Natural killer cell treated with Interleukin-12 subunit alpha and Interleukin-12 subunit beta and Interleukin-15 and Interleukin-18, amount 100 ng/mL, for 72 hours (primary cell): ENCODE data around the gene MYOZ2. TPM values are rescaled to one million over a fixed set of nuclear protein-coding genes. Genes with fewer than 3 reads are reported as not detected.

Experiments used
- ATAC-seq, 2 donors: fragments of 150-1000 bp; cut with Tn5 transposase in 1 of 2; sonication (Bioruptor Pico), chemical (Tn5 transposase) in 1 of 2; 2 replicates each; pipeline ENCODE4 v1.10.0; 2021
- DNase-seq: peaks from one replicate; pipeline ENCODE4 v3.0.0; 2022; ENCODE audit warnings: low spot score
- H3K27ac Mint-ChIP-seq, 2 donors: 1 replicate in 1 of 2; 2 replicates in 1 of 2; pipeline ENCODE4 v1.8.0; 2022; ENCODE audit warnings: mixed read lengths in 2 of 2, mild to moderate bottlenecking in 1 of 2, moderate library complexity in 1 of 2
- H3K27me3 Mint-ChIP-seq, 2 donors: 1 replicate in 1 of 2; 2 replicates in 1 of 2; pipeline ENCODE4 v1.8.0; 2022; ENCODE audit warnings: mixed read lengths in 2 of 2
- H3K36me3 Mint-ChIP-seq: one replicate; pipeline ENCODE4 v1.8.0; 2022; ENCODE audit warnings: mixed read lengths
- H3K4me1 Mint-ChIP-seq, 2 donors: 1 replicate in 1 of 2; 2 replicates in 1 of 2; pipeline ENCODE4 v1.8.0; 2022; ENCODE audit warnings: low read depth in 2 of 2, mixed read lengths in 2 of 2, mild to moderate bottlenecking in 1 of 2
- H3K4me3 Mint-ChIP-seq: one replicate; pipeline ENCODE4 v1.8.0; 2022; ENCODE audit warnings: mixed read lengths
- H3K9me3 Mint-ChIP-seq: 2 replicates; pipeline ENCODE4 v1.8.0; 2022; ENCODE audit warnings: mixed read lengths
- total RNA-seq, 2 donors: library from RNA; stranded (reverse); gene quantifications; one replicate each; pipeline ENCODE4 v1.2.3, GENCODE V29; 2022

MYOZ2 gene
- total RNA-seq, 2 donors from 2014 or later: not detected

GRCh38 chr4:119218093-119218492, 82.5 kb downstream of the MYOZ2 start:
- H3K4me1 Mint-ChIP-seq: peaks cover 3 to 7% of the 10 kb centered on the region in 2 donors
- no peak for ATAC-seq
- no peaks in the 10 kb centered on the region for H3K27me3 Mint-ChIP-seq
- DNase-seq: no peak
- H3K9me3 Mint-ChIP-seq: no peaks in the 10 kb centered on the region
- H3K36me3 Mint-ChIP-seq: no peaks in the 10 kb centered on the region
- H3K27ac Mint-ChIP-seq: no peak overlapping the region
- no peak overlapping the region for H3K4me3 Mint-ChIP-seq

- Mint-ChIP-seq H3K27me3 (no peaks in the 10 kb centered on the region), H3K27ac (no peak overlapping the region), H3K36me3 (no peaks in the 10 kb centered on the region), H3K4me1 (no peaks in the 10 kb centered on the region), H3K9me3 (no peaks in the 10 kb centered on the region), H3K4me3 (no peak overlapping the region)
- ATAC-seq: no peak
- DNase-seq: no peak
These were observed 85.8 kb downstream of the MYOZ2 start for GRCh38 chr4:119221412-119221811.

- Mint-ChIP-seq H3K9me3 (no peaks in the 10 kb centered on the region), H3K4me1 (no peaks in the 10 kb centered on the region), H3K27ac (no peak overlapping the region), H3K36me3 (no peaks in the 10 kb centered on the region), H3K4me3 (no peak overlapping the region), H3K27me3 (no peaks in the 10 kb centered on the region)
- ATAC-seq (no peak), DNase-seq (no peak)
These were observed 92.1 kb downstream of the MYOZ2 start for GRCh38 chr4:119227690-119228089.

- no peak for ATAC-seq
These were observed 92.8 kb downstream of the MYOZ2 start for GRCh38 chr4:119228406-119228805.

GRCh38 chr4:119229908-119230687, 94.5 kb downstream of the MYOZ2 start:
- ATAC-seq (peak in 1 of 2 donors; percentile 11), DNase-seq (no peak)
- Mint-ChIP-seq H3K27ac (no peak overlapping the region), H3K4me3 (no peak overlapping the region), H3K9me3 (no peaks in the 10 kb centered on the region), H3K27me3 (no peaks in the 10 kb centered on the region), H3K36me3 (no peaks in the 10 kb centered on the region), H3K4me1 (peaks cover 8 to 13% of the 10 kb centered on the region in 2 donors)

More at GRCh38 chr4:119228406-119228805, 92.8 kb downstream of the MYOZ2 start:
- Mint-ChIP-seq H3K27ac (no peak overlapping the region), H3K4me3 (no peak overlapping the region), H3K9me3 (no peaks in the 10 kb centered on the region), H3K4me1 (peaks cover under 1 to 5% of the 10 kb centered on the region in 2 donors), H3K27me3 (no peaks in the 10 kb centered on the region), H3K36me3 (no peaks in the 10 kb centered on the region)
- DNase-seq: no peak

GRCh38 chr4:119231491-119231890, 95.9 kb downstream of the MYOZ2 start:
- ATAC-seq: no peak
- no peak overlapping the region for H3K4me3 Mint-ChIP-seq
- no peak overlapping the region for H3K27ac Mint-ChIP-seq
- DNase-seq: no peak
- no peaks in the 10 kb centered on the region for H3K27me3 Mint-ChIP-seq
- H3K9me3 Mint-ChIP-seq: no peaks in the 10 kb centered on the region
- H3K36me3 Mint-ChIP-seq: peaks cover 6% of the 10 kb centered on the region
- H3K4me1 Mint-ChIP-seq: peaks cover 8 to 13% of the 10 kb centered on the region in 2 donors

- no peaks in the 10 kb centered on the region for H3K9me3 Mint-ChIP-seq
- H3K4me1 Mint-ChIP-seq: peaks cover 8 to 13% of the 10 kb centered on the region in 2 donors
These were observed 96.7 kb downstream of the MYOZ2 start for GRCh38 chr4:119232286-119232685.

GRCh38 chr4:119233191-119233590, 97.6 kb downstream of the MYOZ2 start:
- Mint-ChIP-seq H3K27ac (peak overlapping the region; percentile 11 to 29), H3K9me3 (no peaks in the 10 kb centered on the region), H3K27me3 (no peaks in the 10 kb centered on the region), H3K4me3 (peak overlapping the region; percentile 54), H3K4me1 (peaks cover 13 to 20% of the 10 kb centered on the region in 2 donors), H3K36me3 (peaks cover 6% of the 10 kb centered on the region)
- DNase-seq (no peak), ATAC-seq (no peak)

More at GRCh38 chr4:119232286-119232685, 96.7 kb downstream of the MYOZ2 start:
- DNase-seq (no peak), ATAC-seq (no peak)
- Mint-ChIP-seq H3K27me3 (no peaks in the 10 kb centered on the region), H3K27ac (no peak overlapping the region), H3K4me3 (no peak overlapping the region), H3K36me3 (peaks cover 6% of the 10 kb centered on the region)

- peak overlapping the region; percentile 11 to 29 for H3K27ac Mint-ChIP-seq
- ATAC-seq: no peak
- H3K9me3 Mint-ChIP-seq: no peaks in the 10 kb centered on the region
- no peak for DNase-seq
- peaks cover 6% of the 10 kb centered on the region for H3K36me3 Mint-ChIP-seq
- no peaks in the 10 kb centered on the region for H3K27me3 Mint-ChIP-seq
- H3K4me1 Mint-ChIP-seq: peaks cover 16 to 24% of the 10 kb centered on the region in 2 donors
- peak overlapping the region; percentile 54 for H3K4me3 Mint-ChIP-seq
These were observed 98.1 kb downstream of the MYOZ2 start for GRCh38 chr4:119233750-119234149.

- no peak for DNase-seq
- peaks cover 16 to 24% of the 10 kb centered on the region in 2 donors for H3K4me1 Mint-ChIP-seq
- no peak overlapping the region for H3K27ac Mint-ChIP-seq
- H3K4me3 Mint-ChIP-seq: no peak overlapping the region
- H3K9me3 Mint-ChIP-seq: no peaks in the 10 kb centered on the region
- H3K27me3 Mint-ChIP-seq: no peaks in the 10 kb centered on the region
- no peak for ATAC-seq
- peaks cover 6% of the 10 kb centered on the region for H3K36me3 Mint-ChIP-seq
These were observed 101.6 kb downstream of the MYOZ2 start for GRCh38 chr4:119237201-119237600.

Other genes starting within 250 kb of the MYOZ2 start
- gene SYNPO2, start 247.0 kb upstream of the MYOZ2 start, total RNA-seq: under 1 TPM; 0.17 to 0.36 TPM
- gene USP53, start 76.9 kb downstream of the MYOZ2 start, total RNA-seq: 1 to 10 TPM; 5.7 to 6.1 TPM
- gene FABP2, start 186.3 kb downstream of the MYOZ2 start, total RNA-seq: not detected